LNCAP (cell line): ENCODE results near the gene ABCC10.

Experiments
- CTCF ChIP-seq: fragments of 450-650 bp; IDR thresholded peaks from 2 replicates; pipeline ENCODE4 v1.5.1; 2017; ENCODE audit warnings: mild to moderate bottlenecking

ABCC10 gene

GRCh38 chr6:43464337-43464736 is 37.0 kb downstream of the ABCC10 start:
- no peak for TF ChIP-seq CTCF

GRCh38 chr6:43465948-43466347 is 38.6 kb downstream of the ABCC10 start:
- no peak for TF ChIP-seq CTCF

GRCh38 chr6:43467752-43468151 is 40.4 kb downstream of the ABCC10 start:
- TF ChIP-seq CTCF = no peak

- no peak for TF ChIP-seq CTCF
Observed at GRCh38 chr6:43468240-43468639, 40.9 kb downstream of the ABCC10 start.

- TF ChIP-seq CTCF = no peak
Observed at GRCh38 chr6:43468748-43469681, 41.7 kb downstream of the ABCC10 start.

GRCh38 chr6:43469947-43470346 is 42.6 kb downstream of the ABCC10 start:
- TF ChIP-seq CTCF = no peak

- TF ChIP-seq CTCF = no peak
Observed at GRCh38 chr6:43471399-43471798, 44.1 kb downstream of the ABCC10 start.
